Endothelial cell of umbilical vein (primary cell): ENCODE data around the gene TDRD9. TPM values are rescaled to one million over a fixed set of nuclear protein-coding genes. Genes with fewer than 3 reads are reported as not detected.

Experiments
- BruUV-seq: library from RNA; stranded (reverse); fragments of 400-500 nt; replicated peaks from 2 replicates; lab custom pipeline; 2021; lab: Mats Ljungman, UMichigan
- CTCF ChIA-PET: fragments of 300-600, 350-600 bp; sonication (Branson Sonifier 250); formaldehyde crosslinking; loops from one replicate; lab custom pipeline; 2021; ENCODE audit warnings: antibody characterized with exemption, inconsistent platforms; lab: Charles Lee
- POLR2A ChIA-PET: fragments of 300-600, 350-600 bp; sonication (Branson Sonifier 250); formaldehyde crosslinking; loops from one replicate; lab custom pipeline; 2021; ENCODE audit warnings: antibody characterized with exemption, inconsistent platforms; lab: Charles Lee
- DNase-seq: peaks from one replicate; pipeline ENCODE4 v3.0.0-alpha.2; 2011; ENCODE audit warnings: low read depth, low spot score
- FAIRE-seq: peaks from 2 replicates; lab custom pipeline; 2011; peaks lifted over from hg19 to GRCh38; lab: Jason Lieb, UNC
- H2AFZ ChIP-seq: 2 replicates; pipeline ENCODE4 v1.6.0; 2012; ENCODE audit warnings: low read depth, low read length, control low read depth, inconsistent platforms
- H3K27ac ChIP-seq: 2 replicates; pipeline ENCODE4 v1.5.1; 2011; ENCODE audit warnings: low read depth, mild to moderate bottlenecking, control low read depth, low read length, moderate library complexity; ENCODE audit not compliant: insufficient read depth
- H3K27me3 ChIP-seq, 2 experiments: 2 replicates each; pipeline versions ENCODE4 v1.6.0 to v1.6.1; 2011; ENCODE audit warnings: low read length in 2 of 2, mixed read lengths in 1 of 2; ENCODE audit not compliant: control insufficient read depth in 2 of 2, insufficient read depth in 2 of 2
- H3K36me3 ChIP-seq, 2 experiments: 2 replicates in 1 of 2; 3 replicates in 1 of 2; pipeline ENCODE4 v1.5.1; 2011; ENCODE audit warnings: low read length in 2 of 2, mild to moderate bottlenecking in 1 of 2, moderate library complexity in 1 of 2; ENCODE audit not compliant: control insufficient read depth in 2 of 2, insufficient read depth in 2 of 2; ENCODE audit errors: extremely low read depth in 1 of 2
- H3K4me1 ChIP-seq: 3 replicates; pipeline ENCODE4 v1.5.1; 2011; ENCODE audit warnings: mild to moderate bottlenecking, low read length; ENCODE audit not compliant: control insufficient read depth, insufficient read depth; ENCODE audit errors: extremely low read depth
- H3K4me2 ChIP-seq: 2 replicates; pipeline ENCODE4 v1.6.1; 2011; ENCODE audit warnings: low read length, control low read depth, mixed read lengths; ENCODE audit not compliant: insufficient read depth
- H3K4me3 ChIP-seq, 3 experiments: fragments of 200-600 bp in 1 of 3; sonication (generic), shearing (Covaris generic) in 1 of 3; replicated peaks in 1 of 3; 2 replicates each; pipeline ENCODE4 v1.5.1; 2011 to 2016; ENCODE audit warnings: control low read depth in 3 of 3, low read length in 3 of 3, mild to moderate bottlenecking in 2 of 3, inconsistent platforms in 1 of 3, low read depth in 1 of 3, moderate library complexity in 1 of 3; ENCODE audit not compliant: insufficient read depth in 1 of 3
- H3K79me2 ChIP-seq: 2 replicates; pipeline ENCODE4 v1.6.0; 2012; ENCODE audit warnings: low read length, inconsistent platforms; ENCODE audit not compliant: control insufficient read depth, insufficient read depth
- H3K9ac ChIP-seq: replicated peaks from 2 replicates; pipeline ENCODE3; 2011; ENCODE audit warnings: low read length, control low read depth; ENCODE audit not compliant: insufficient read depth; ENCODE audit errors: extremely low read depth
- H3K9me1 ChIP-seq: replicated peaks from 3 replicates; pipeline ENCODE4 v1.6.0; 2011; ENCODE audit warnings: mild to moderate bottlenecking, low read length; ENCODE audit not compliant: control insufficient read depth, insufficient read depth; ENCODE audit errors: extremely low read depth
- H3K9me3 ChIP-seq: replicated peaks from 2 replicates; pipeline ENCODE4 v1.5.1; 2012; ENCODE audit warnings: low read length, inconsistent platforms; ENCODE audit not compliant: control insufficient read depth, insufficient read depth
- H4K20me1 ChIP-seq: replicated peaks from 2 replicates; pipeline ENCODE3; 2011; ENCODE audit warnings: mild to moderate bottlenecking, low read length; ENCODE audit not compliant: control insufficient read depth, insufficient read depth; ENCODE audit errors: extremely low read depth
- EZH2 ChIP-seq: IDR thresholded peaks from 2 replicates; pipeline ENCODE4 v1.6.1; 2012; ENCODE audit warnings: borderline replicate concordance, low read depth, mild to moderate bottlenecking, moderate library complexity, low read length, inconsistent platforms; ENCODE audit not compliant: severe bottlenecking
- FOS ChIP-seq: IDR thresholded peaks from 2 replicates; pipeline ENCODE4 v1.6.1; 2011; ENCODE audit warnings: mild to moderate bottlenecking, low read length, moderate library complexity, borderline replicate concordance; ENCODE audit not compliant: insufficient read depth
- GATA2 ChIP-seq: IDR thresholded peaks from 2 replicates; pipeline ENCODE4 v1.7.0; 2011; ENCODE audit warnings: low read depth, mild to moderate bottlenecking, moderate library complexity, mixed read lengths, low read length; ENCODE audit not compliant: insufficient read length, insufficient read depth
- JUN ChIP-seq: IDR thresholded peaks from 2 replicates; pipeline ENCODE4 v1.6.1; 2011; ENCODE audit warnings: borderline replicate concordance, low read depth; ENCODE audit not compliant: insufficient read length, insufficient read depth
- MYC ChIP-seq: IDR thresholded peaks from one replicate; pipeline ENCODE4 v1.6.1; 2011; ENCODE audit warnings: mild to moderate bottlenecking, low read depth, low read length
- POLR2A ChIP-seq: IDR thresholded peaks from 2 replicates; pipeline ENCODE4 v1.6.1; 2012; ENCODE audit warnings: low read depth, mild to moderate bottlenecking, control low read depth, low read length
- POLR2AphosphoS5 ChIP-seq: IDR thresholded peaks from 2 replicates; pipeline ENCODE4 v1.6.1; 2012; ENCODE audit warnings: low read depth, mild to moderate bottlenecking, control low read depth, low read length, moderate library complexity; ENCODE audit not compliant: insufficient read depth
- dilution Hi-C: fragments of 300-500 bp; cut with MboI; formaldehyde crosslinking; loops from one replicate; pipeline ENCODE4 v1.15.0; 2019; ENCODE audit warnings: low sequenced_read_pairs; ENCODE audit not compliant: extremely low pct_ligation_motif_present
- intact Hi-C: fragments of 100-400 bp; cut with micrococcal nuclease; formaldehyde crosslinking; loops from one replicate; pipeline ENCODE4 v1.10.0; 2022
- polyA plus RNA-seq, 4 experiments: library from polyadenylated mRNA; depleted of rRNA in 3 of 4; stranded (reverse) in 3 of 4; unstranded in 1 of 4; fragments of >200 nt; gene quantifications; 2 replicates each; pipeline versions ENCODE4 v1.2.1 to v1.2.3, GENCODE V29; 2011 to 2012; ENCODE audit warnings: missing spikeins in 1 of 4
- total RNA-seq: library from RNA; stranded (reverse); gene quantifications from 2 replicates; pipeline ENCODE4 v1.2.3, GENCODE V29; 2021
- TF ChIP-seq, protein P1 (sequence below), 2 donors: IDR thresholded peaks; 1 replicate in 1 of 2; 2 replicates in 1 of 2; pipeline ENCODE4 v1.5.1; 2011; ENCODE audit warnings: low read length in 2 of 2, mild to moderate bottlenecking in 2 of 2, moderate library complexity in 2 of 2, control low read depth in 1 of 2, inconsistent platforms in 1 of 2, low read depth in 1 of 2; ENCODE audit not compliant: insufficient read depth in 1 of 2; ENCODE audit errors: extremely low read depth in 1 of 2
- TF ChIP-seq, protein P2 (sequence below): IDR thresholded peaks from 2 replicates; pipeline ENCODE4 v1.6.1; 2011; ENCODE audit not compliant: insufficient read depth, insufficient read length

The TDRD9 gene
- total and polyA plus RNA-seq, 2 donors (not counting 3 experiments of a cell fraction or from before 2014, with no cell fraction given) = 0.52 to 1.4 TPM

DNA sequence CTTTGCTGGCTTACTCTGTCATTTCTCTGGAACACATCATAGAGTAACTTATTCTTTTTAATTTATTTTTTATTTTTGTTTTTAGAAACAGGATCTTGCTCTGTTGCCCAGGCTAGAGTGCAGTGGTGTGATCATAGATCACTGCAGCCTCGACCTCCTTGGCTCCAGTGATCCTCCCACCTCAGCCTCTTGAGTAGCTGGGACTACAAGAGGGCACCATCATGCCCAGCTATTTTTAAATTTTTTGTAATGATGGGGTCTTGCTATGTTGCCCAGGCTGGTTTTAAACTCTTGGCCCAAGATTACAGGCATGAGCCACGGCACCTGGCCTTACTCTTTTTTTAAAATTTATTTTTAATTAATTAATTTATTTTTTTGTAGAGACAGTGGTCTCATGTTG lies 46.3 kb downstream of the TDRD9 start:
- Histone ChIP-seq H4K20me1 (no peaks in the 10 kb centered on the region), H3K9me3 (no peaks in the 10 kb centered on the region), H3K4me2 (no peak overlapping the region), H2AFZ (no peak overlapping the region), H3K27ac (no peak overlapping the region), H3K4me3 (no peak overlapping the region), H3K79me2 (no peaks in the 10 kb centered on the region), H3K4me1 (no peaks in the 10 kb centered on the region), H3K27me3 (no peaks in the 10 kb centered on the region), H3K9me1 (no peaks in the 10 kb centered on the region), H3K36me3 (no peaks in the 10 kb centered on the region), H3K9ac (no peak overlapping the region)
- CTCF ChIA-PET = interaction anchor here (0.8 to 1.8 kb wide), 2 partner anchors 19 to 166 kb away, joined by 3 to 8 read pairs; no protein-coding TSS in a partner anchor
- FAIRE-seq (no peak), DNase-seq (no peak)
- dilution Hi-C loops (no loop called here), intact Hi-C loops (no loop called here)
- TF ChIP-seq EZH2 (no peak), JUN (no peak), MYC (no peak), GATA2 (no peak), POLR2A (no peak), FOS (no peak), POLR2AphosphoS5 (no peak)
- TF ChIP-seq, protein P1, sequence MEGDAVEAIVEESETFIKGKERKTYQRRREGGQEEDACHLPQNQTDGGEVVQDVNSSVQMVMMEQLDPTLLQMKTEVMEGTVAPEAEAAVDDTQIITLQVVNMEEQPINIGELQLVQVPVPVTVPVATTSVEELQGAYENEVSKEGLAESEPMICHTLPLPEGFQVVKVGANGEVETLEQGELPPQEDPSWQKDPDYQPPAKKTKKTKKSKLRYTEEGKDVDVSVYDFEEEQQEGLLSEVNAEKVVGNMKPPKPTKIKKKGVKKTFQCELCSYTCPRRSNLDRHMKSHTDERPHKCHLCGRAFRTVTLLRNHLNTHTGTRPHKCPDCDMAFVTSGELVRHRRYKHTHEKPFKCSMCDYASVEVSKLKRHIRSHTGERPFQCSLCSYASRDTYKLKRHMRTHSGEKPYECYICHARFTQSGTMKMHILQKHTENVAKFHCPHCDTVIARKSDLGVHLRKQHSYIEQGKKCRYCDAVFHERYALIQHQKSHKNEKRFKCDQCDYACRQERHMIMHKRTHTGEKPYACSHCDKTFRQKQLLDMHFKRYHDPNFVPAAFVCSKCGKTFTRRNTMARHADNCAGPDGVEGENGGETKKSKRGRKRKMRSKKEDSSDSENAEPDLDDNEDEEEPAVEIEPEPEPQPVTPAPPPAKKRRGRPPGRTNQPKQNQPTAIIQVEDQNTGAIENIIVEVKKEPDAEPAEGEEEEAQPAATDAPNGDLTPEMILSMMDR (IDR thresholded peaks at IDR 0.05; ENCODE audit: extremely low read depth in 1 of 2, insufficient read depth in 1 of 2, low read depth in 1 of 2, low read length in 2 of 2) = no peak
- TF ChIP-seq, protein P2, sequence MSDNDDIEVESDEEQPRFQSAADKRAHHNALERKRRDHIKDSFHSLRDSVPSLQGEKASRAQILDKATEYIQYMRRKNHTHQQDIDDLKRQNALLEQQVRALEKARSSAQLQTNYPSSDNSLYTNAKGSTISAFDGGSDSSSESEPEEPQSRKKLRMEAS = no peak
- POLR2A ChIA-PET = no interaction called here
- no TSS peak for BruUV-seq
